Measurements from ENCODE around the gene APBB2.

GRCh38 chr4:41205854-41206460 lies 8.4 kb downstream of the APBB2 start:
- no peak for TF ChIP-seq CTCF (IDR thresholded peaks at IDR 0.05)
- no peak for TF ChIP-seq POLR2A (IDR thresholded peaks at IDR 0.05)
- no peak for TF ChIP-seq EP300 (IDR thresholded peaks at IDR 0.05)
- no peak for TF ChIP-seq POLR2AphosphoS5 (IDR thresholded peaks at IDR 0.05)
